Measurements from ENCODE around the gene GNB5. TPM values are rescaled to one million over a fixed set of nuclear protein-coding genes. Genes with fewer than 3 reads are reported as not detected.
"Not testable (repeated sequence)": the region's sequence is repeated elsewhere in the genome, so short reads cannot be mapped to it uniquely, and the experiment has no call there.

GNB5 gene
- total RNA-seq, 2 experiments from 2014 or later = 14.5 to 16.2 TPM

DNA sequence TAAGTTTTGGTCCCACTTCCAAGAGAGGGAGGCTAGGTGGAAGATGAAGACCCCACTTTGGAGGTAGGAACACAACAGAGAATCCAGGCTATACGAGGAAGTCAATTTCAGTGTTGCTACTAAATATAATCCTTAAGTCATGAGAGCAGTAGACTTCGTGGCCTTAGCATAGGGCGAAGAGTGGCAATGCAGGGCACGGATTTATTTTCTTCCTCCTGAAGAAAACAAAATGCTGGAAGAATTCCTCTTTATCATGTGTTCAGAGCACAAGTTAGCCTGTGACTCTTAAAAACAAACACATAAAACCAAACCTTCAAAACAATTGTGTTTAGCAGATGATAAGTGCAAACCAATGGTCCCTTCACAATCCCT is 98.0 kb downstream of the GNB5 start:
- Mint-ChIP-seq H3K27me3 (no peaks in the 10 kb centered on the region), H3K4me3 (no peak overlapping the region), H3K36me3 (no peaks in the 10 kb centered on the region), H3K9me3 (peaks cover 10% of the 10 kb centered on the region), H3K27ac (no peak overlapping the region), H3K4me1 (peaks cover 3% of the 10 kb centered on the region)
- DNase-seq = no peak

DNA sequence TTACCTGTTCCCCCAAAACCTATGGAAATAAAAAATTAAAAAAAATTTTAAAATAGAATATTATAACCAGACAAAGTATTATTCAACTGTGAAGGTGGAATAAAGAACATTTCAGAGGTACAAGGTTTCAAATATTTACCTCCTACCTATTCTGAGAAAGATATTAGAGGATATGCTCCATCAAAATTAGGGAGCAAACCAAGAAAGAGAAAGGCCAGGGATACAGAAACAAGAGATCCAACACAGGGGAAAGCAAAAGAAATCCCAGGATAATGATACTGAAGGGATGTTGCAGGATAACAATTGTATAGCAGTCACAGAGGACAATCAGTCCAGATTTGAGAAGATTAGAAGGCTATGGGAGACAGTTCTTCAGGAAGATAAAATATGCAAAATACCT is 101.0 kb downstream of the GNB5 start:
- no peaks in the 10 kb centered on the region for H3K36me3 Mint-ChIP-seq

DNA sequence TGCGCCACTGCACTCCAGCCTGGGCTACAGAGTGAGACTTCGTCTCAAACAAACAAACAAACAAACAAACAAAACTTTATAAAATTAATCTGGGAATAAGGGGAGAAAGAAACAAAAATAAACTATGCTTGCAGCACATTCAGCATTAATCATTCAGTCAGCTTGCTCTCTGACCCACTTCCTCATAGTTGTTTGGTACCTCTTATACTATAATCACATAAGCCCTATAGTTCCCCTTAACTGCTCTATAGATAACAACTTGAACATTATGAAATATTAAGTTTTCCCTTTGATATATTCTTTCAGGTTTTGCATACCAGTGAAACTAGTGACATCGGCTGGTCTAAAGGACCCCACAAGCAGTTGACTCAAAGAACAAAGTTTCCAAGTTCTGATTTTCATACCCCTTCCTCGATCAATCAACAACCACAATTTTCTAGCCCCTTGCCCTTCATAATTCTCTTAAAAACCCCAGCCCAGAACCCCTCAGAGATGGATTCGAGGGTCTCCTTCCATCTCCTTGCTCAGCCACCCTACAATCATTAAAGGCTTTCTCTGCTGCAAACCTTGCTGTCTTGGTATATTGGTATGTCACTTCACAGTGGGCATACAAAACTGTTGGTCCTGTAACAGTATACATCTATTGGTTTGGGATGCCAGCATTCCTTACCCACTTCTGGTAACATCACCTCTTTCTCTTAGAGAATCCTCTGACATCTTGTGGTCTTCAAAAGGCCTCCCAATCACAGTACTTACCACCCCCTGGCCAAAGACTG is 105.0 kb downstream of the GNB5 start:
- H3K9me3 Mint-ChIP-seq = peaks cover 10% of the 10 kb centered on the region
- H3K27me3 Mint-ChIP-seq = no peaks in the 10 kb centered on the region
- H3K4me1 Mint-ChIP-seq = peaks cover 8% of the 10 kb centered on the region
- H3K27ac Mint-ChIP-seq = no peak overlapping the region
- DNase-seq = no peak
- H3K36me3 Mint-ChIP-seq = no peaks in the 10 kb centered on the region
- no peak overlapping the region for H3K4me3 Mint-ChIP-seq

More for the DNA sequence above, 101.0 kb downstream of the GNB5 start:
- Mint-ChIP-seq H3K4me3 (no peak overlapping the region), H3K27ac (no peak overlapping the region), H3K9me3 (peaks cover 10% of the 10 kb centered on the region), H3K27me3 (no peaks in the 10 kb centered on the region), H3K4me1 (no peaks in the 10 kb centered on the region)
- no peak for DNase-seq

DNA sequence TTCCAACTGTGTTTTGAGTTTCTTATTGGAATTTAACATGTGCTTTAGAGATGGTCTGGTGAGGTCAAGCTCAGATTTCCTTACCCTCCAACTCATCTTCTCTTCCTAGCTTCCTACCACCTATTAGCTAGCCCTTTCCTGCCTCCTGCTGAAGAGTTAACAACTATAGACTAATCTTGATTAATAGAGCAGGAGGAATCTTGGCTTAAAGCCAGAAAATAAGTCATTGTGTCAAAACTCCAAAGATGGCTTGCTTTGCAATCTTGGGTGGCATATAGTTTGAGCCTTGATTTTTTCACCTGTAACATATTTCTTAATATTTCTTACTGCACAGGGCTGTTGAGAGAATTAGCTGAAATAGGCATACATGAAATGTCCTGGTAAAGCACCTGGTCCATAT is 105.9 kb downstream of the GNB5 start:
- Mint-ChIP-seq H3K36me3 (no peaks in the 10 kb centered on the region), H3K27me3 (no peaks in the 10 kb centered on the region), H3K4me1 (peaks cover 8% of the 10 kb centered on the region), H3K9me3 (peaks cover 7% of the 10 kb centered on the region), H3K4me3 (no peak overlapping the region), H3K27ac (no peak overlapping the region)
- no peak for DNase-seq

DNA sequence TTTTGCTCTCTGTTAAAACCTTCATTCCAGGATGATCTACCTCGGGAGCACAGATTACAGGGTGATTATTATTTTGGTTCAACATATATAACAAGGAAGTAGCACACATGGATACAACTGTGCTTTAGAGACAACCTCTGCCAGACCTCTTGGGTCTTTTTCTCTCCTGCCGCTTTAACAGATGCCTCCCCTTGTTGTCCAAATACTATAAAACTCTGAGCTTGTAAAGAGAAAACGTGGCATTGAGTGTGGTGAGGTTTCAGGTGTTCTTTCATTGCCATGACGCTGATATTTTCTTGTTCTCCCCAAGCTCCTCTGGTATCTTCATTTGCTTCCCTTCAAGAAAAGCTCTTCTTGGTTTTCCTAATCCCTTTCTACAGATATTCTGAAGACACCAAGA is 107.6 kb downstream of the GNB5 start:
- Mint-ChIP-seq H3K36me3 (no peaks in the 10 kb centered on the region), H3K4me1 (peaks cover 10% of the 10 kb centered on the region), H3K9me3 (no peaks in the 10 kb centered on the region), H3K27me3 (no peaks in the 10 kb centered on the region), H3K4me3 (no peak overlapping the region), H3K27ac (no peak overlapping the region)
- DNase-seq = no peak

DNA sequence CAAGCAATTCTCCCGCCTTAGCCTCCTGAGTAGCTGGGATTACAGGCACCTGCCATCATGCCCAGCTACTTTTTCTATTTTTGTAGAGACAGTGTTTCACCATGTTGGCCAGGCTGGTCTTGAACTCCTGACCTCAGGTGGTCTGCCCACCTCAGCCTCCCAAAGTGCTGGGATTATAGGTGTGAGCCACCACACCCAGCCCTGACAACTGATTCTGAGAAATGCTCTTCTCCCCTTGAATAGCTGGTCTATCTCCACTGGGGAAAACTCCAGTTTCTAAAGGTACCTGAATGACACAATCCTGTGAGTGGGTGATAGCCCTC is 108.2 kb downstream of the GNB5 start:
- H3K4me1 Mint-ChIP-seq, H3K27me3 Mint-ChIP-seq, H3K9me3 Mint-ChIP-seq, H3K27ac Mint-ChIP-seq, H3K36me3 Mint-ChIP-seq, H3K4me3 Mint-ChIP-seq, DNase-seq: not testable (repeated sequence)

DNA sequence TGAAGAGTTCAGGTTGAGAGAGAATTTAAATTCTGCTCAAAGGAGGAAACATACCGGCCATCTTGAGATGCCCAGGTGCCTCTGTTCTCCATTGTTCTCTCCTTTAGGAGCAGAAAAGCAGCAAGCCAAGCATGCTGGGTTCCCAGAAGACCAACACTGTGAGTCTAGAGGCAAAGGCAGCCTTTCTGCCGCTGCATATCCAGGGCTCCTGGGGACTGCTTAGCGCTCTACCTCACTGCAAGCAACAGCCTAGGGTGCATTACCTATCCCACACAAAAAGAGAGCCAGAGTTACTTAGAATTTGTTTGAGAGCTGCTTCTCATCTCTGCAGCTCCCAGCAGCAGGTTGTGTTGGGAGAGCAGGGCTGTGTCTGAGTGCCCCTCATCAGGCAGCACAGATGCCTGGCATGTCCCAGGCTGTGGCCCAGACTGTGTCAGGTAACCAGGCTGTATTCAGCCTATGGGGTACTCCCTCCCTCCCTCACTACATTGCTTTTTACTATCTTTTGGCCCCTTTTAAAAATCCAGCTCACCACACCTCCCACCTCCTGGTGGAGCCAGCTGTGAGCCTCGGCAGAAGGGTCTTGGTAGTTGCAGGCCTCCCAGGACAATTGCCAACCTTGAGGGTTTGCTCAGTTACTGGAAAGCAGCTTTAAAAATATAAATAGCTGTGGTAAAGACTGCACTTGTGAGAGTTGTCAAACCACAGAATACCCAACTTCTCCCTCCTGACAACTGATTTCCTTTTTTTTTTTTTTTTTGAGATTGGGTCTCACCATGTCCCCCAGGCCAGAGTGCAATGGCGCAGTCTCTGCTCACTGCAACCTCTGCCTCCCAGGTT is 108.8 kb downstream of the GNB5 start:
- no peaks in the 10 kb centered on the region for H3K27me3 Mint-ChIP-seq
- no peak for DNase-seq
- no peak overlapping the region for H3K27ac Mint-ChIP-seq
- H3K4me1 Mint-ChIP-seq = peaks cover 10% of the 10 kb centered on the region
- H3K9me3 Mint-ChIP-seq = no peaks in the 10 kb centered on the region
- no peak overlapping the region for H3K4me3 Mint-ChIP-seq
- H3K36me3 Mint-ChIP-seq = no peaks in the 10 kb centered on the region

DNA sequence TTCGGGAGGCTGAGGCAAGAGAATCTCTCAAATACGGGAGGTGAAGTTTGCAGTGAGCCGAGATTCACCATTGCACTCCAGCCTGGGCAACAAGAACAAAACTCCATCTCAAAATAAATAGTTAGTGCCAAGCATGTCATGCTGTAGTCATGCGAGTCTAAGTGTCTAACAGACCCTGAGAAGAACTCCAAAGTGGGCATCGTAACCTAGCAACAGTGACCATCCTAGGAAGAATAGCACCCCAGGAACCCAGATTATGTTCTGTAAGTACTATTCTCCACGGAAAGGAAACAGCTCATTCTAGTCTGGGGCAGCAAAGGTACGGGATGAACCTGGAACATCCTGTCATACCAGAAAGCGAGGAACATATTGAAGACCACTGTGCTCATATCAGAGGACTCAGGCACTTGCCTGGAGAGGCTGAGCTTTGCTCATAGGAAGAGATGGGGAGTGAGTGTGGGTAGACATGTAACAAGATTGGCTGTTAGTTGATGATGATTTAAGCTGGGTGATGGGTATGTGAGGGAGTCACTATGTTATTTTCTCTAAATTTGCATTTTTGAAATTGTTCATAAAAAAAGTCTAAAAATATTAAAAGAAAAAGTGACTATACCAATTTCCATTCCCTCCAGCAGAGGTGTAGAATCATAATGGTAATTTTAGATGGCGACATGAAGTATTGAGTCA is 110.3 kb downstream of the GNB5 start:
- H3K4me1 Mint-ChIP-seq = peaks cover 10% of the 10 kb centered on the region
- H3K27me3 Mint-ChIP-seq = no peaks in the 10 kb centered on the region
- DNase-seq = no peak
- no peak overlapping the region for H3K4me3 Mint-ChIP-seq
- no peaks in the 10 kb centered on the region for H3K9me3 Mint-ChIP-seq
- no peak overlapping the region for H3K27ac Mint-ChIP-seq
- H3K36me3 Mint-ChIP-seq = no peaks in the 10 kb centered on the region

DNA sequence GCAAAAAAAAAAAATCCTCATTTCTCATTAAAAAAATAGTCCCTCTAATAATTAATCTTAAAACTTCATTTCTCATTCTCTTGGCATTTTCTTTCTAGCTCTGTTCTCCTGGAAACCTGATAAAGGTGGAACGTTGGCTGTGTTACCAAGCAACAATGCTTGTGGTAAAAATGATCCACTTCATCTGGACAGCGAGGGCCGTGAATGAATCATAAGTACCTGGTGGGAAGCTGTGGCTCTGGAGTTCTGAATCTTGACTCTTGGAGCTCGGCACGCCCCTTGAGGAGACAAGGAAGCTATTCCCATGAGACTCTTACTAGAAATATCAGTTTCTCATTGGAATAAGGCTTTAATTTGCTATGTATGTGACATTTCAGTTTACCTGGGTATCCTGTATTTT is 111.2 kb downstream of the GNB5 start:
- Mint-ChIP-seq H3K36me3 (no peaks in the 10 kb centered on the region), H3K9me3 (no peaks in the 10 kb centered on the region), H3K4me3 (no peak overlapping the region), H3K27me3 (no peaks in the 10 kb centered on the region), H3K4me1 (peaks cover 10% of the 10 kb centered on the region), H3K27ac (no peak overlapping the region)
- DNase-seq = no peak

DNA sequence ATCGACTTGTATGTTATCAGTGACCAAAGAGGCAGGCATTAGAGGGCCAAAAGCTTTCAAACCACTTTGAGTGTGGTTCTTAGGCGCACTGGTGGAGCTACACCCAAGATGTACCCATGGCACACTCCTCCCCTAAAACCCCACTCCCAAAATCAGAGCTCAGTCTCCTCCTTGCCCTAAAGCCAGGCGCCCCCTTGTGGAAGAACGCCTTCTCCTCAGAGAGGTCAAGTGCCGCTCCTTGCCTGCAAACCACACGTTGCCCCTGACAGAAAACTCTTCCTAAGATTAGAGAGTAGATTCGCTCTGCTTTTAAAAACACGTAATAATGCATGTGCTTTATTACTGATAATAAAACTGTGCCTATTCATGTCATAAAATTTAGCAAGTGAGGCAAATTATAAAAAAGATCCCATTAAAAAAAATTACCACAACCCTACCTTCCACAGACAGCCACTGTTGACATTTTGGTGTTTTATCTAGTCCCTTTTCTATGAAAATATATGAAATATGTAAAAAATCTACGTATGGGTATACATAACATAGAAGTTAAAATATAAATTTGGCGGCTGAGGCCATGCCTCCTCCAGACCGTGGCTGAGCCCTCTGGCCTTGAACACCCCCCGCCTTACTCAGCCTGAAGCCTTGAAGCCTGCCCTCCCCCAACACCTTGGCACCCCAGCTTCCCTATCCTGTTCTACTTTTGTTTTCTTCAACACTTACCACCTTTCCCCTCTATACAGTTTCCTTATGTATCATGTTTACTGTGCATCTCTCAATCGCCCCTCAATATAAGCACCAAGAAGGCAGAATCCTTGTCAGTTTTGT is 112.1 kb downstream of the GNB5 start:
- peak; percentile 75 for DNase-seq
- H3K9me3 Mint-ChIP-seq = no peaks in the 10 kb centered on the region
- no peaks in the 10 kb centered on the region for H3K27me3 Mint-ChIP-seq
- H3K4me1 Mint-ChIP-seq = peaks cover 10% of the 10 kb centered on the region
- no peak overlapping the region for H3K4me3 Mint-ChIP-seq
- H3K27ac Mint-ChIP-seq = no peak overlapping the region
- H3K36me3 Mint-ChIP-seq = no peaks in the 10 kb centered on the region

DNA sequence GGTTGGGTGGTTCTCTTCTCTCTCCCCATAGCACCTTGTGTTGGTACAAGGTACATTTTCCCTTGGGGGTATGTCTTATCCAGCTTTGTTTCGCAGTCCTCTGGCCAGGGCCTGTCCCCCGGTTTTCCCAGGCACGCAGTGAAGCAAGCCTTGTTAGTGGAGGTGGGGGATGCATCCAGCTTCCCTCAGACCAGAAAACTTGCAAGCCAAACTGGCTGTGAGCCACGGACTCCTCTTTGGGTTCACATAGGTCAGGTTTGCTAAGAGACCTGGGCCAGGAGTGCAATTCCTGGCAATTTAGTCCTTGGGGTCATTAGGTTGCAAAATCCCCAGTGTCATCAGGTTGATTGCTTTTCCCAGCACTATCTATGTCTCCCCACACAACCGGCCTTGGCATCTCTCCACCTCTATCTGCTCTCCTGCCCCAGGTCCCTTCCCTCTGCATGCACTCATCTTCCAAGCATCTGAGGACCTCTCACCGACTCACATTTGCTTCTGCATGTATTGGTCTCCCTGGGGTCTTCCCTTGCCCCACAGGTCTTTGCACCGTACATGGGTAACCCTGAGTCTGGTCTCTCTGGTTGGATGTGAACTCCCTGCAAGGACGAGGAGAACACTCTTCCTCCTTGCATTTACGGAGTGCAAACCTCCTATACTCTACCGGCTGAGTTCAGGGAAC is 112.9 kb downstream of the GNB5 start:
- no peaks in the 10 kb centered on the region for H3K9me3 Mint-ChIP-seq
- H3K27ac Mint-ChIP-seq = no peak overlapping the region
- H3K36me3 Mint-ChIP-seq = no peaks in the 10 kb centered on the region
- H3K27me3 Mint-ChIP-seq = no peaks in the 10 kb centered on the region
- H3K4me3 Mint-ChIP-seq = no peak overlapping the region
- DNase-seq = no peak
- H3K4me1 Mint-ChIP-seq = peaks cover 10% of the 10 kb centered on the region

DNA sequence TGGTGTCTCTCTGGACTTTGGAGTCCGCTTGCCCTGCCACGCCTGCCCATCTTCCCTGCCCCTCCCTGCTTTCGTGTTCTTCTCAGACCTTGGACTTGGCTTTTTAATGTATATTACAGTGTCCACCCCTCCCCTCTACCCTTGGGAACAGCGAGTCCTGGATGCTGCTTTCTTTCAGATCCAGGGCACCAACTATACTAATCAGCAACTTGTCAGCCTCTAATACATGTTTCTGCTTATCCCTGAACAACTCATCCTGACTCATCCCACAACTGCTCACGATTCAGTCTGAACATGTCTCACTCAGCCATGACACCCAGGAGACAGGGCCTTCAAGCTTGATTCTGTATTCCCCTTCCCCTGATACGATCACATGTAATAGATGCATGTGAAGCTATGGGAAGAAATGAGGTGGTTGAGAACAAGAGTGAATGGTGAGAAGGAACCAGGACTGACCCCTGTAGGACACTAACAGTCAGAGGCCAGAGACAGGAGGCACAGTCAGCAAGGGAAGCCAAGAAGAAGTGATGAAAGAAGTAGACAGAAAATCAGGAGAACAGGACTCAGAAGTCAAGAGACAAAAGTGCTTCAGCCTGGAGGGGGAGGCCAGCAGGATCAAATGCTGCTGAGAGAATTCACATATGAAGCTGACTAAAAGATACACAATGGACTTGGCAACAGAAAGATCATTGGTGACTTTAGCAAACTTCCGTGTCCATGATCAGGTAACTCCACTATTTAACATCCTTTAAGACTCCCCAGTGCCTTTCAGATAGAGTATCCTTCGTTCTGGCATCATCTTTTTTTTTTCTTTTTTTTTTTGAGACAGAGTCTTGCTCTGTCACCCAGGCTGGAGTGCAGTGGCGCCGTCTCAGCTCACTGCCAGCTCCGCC is 114.1 kb downstream of the GNB5 start:
- Mint-ChIP-seq H3K4me1 (peaks cover 3% of the 10 kb centered on the region), H3K27me3 (no peaks in the 10 kb centered on the region), H3K27ac (no peak overlapping the region), H3K9me3 (no peaks in the 10 kb centered on the region), H3K36me3 (no peaks in the 10 kb centered on the region), H3K4me3 (no peak overlapping the region)
- DNase-seq = no peak

DNA sequence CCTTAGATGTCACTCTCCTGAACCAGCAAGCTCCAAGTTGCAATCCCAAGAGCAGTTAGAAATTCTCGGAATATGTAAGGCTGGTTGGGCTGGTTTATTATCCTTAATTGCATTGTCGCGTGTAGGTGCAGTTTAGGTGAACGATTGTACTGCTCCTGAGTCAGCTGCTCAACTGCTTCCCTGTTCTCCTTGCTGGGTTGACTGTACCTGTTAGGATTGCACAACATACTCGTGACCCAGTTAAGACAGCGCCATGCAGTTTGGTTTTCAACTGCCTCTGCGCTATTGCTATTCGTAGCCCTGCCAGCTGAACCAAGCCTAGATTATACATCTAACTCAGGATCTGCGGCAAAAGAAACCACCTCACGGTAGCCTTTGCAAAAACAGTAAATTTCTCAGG is 119.6 kb downstream of the GNB5 start:
- H3K9me3 Mint-ChIP-seq = no peaks in the 10 kb centered on the region
- DNase-seq = no peak
- H3K27ac Mint-ChIP-seq = no peak overlapping the region
- H3K4me3 Mint-ChIP-seq = no peak overlapping the region
- H3K4me1 Mint-ChIP-seq = peaks cover 9% of the 10 kb centered on the region
- peaks cover 2% of the 10 kb centered on the region for H3K36me3 Mint-ChIP-seq
- no peaks in the 10 kb centered on the region for H3K27me3 Mint-ChIP-seq

DNA sequence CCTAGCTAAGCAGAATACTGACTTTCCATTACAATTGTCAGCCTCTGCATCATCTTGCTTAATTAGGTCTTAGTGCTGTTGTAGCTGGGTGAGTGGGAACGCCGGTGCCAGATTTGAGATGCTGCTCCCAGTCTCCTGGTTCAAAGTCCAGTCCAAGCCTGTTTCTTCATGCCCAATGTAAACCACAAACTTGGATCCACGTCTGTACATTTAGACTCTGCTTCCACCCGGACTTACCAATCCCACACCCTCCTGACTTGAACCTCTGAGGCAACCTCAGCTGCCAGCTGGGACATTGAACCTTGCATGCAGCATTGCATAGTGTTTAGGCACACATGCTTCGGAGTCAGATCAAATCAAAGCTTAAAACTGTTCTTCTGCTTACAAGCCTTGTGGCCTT is 121.6 kb downstream of the GNB5 start:
- no peak overlapping the region for H3K27ac Mint-ChIP-seq
- H3K4me3 Mint-ChIP-seq = no peak overlapping the region
- peaks cover 11% of the 10 kb centered on the region for H3K4me1 Mint-ChIP-seq
- H3K27me3 Mint-ChIP-seq = no peaks in the 10 kb centered on the region
- no peaks in the 10 kb centered on the region for H3K9me3 Mint-ChIP-seq
- H3K36me3 Mint-ChIP-seq = peaks cover 3% of the 10 kb centered on the region
- no peak for DNase-seq
